HG03066 (cell line): ENCODE measurements around the gene HEY2.
A peak's percentile ranks its signal among the peaks of the same experiment; 100 is the strongest.
"Not testable (repeated sequence)": the region's sequence is repeated elsewhere in the genome, so short reads cannot be mapped to it uniquely, and the experiment has no call there.

Source experiments
- ATAC-seq: cut with Tn5 transposase; IDR thresholded peaks from one replicate; pipeline ENCODE4 v1.9.1; 2021; ENCODE audit warnings: low read depth; ENCODE audit not compliant: unreplicated experiment

HEY2 gene

GRCh38 chr6:125749173-125749864, at the start of gene HEY2:
Gene HEY2, plus strand, starts transcription at chr6:125749632. Its CDS starts 145 bp downstream, at chr6:125749777.
- peak; percentile 72 for ATAC-seq

- ATAC-seq, result no peak
These were observed 48.7 kb upstream of the HEY2 start for GRCh38 chr6:125700581-125701353.

- ATAC-seq, result no peak
These were observed 48.1 kb upstream of the HEY2 start for GRCh38 chr6:125701354-125701668.

- ATAC-seq, result not testable (repeated sequence)
These were observed 45.5 kb upstream of the HEY2 start for GRCh38 chr6:125703882-125704281.

GRCh38 chr6:125707615-125708243, 41.7 kb upstream of the HEY2 start:
- ATAC-seq, result no peak

- ATAC-seq, result no peak
These were observed 38.3 kb upstream of the HEY2 start for GRCh38 chr6:125711013-125711675.

GRCh38 chr6:125714441-125715090, 34.9 kb upstream of the HEY2 start:
- ATAC-seq, result peak; percentile 43

GRCh38 chr6:125717120-125717731, 32.2 kb upstream of the HEY2 start:
- peak; percentile 87 for ATAC-seq

GRCh38 chr6:125718109-125718508, 31.3 kb upstream of the HEY2 start:
- ATAC-seq, result no peak

- ATAC-seq, result no peak
These were observed 26.5 kb upstream of the HEY2 start for GRCh38 chr6:125722886-125723285.

GRCh38 chr6:125727216-125727615, 22.2 kb upstream of the HEY2 start:
- no peak for ATAC-seq

- no peak for ATAC-seq
These were observed 20.7 kb upstream of the HEY2 start for GRCh38 chr6:125728739-125729138.

GRCh38 chr6:125729983-125730382, 19.4 kb upstream of the HEY2 start:
- ATAC-seq, result no peak

- ATAC-seq, result no peak
These were observed 17.0 kb upstream of the HEY2 start for GRCh38 chr6:125732398-125732797.

- no peak for ATAC-seq
These were observed 15.7 kb upstream of the HEY2 start for GRCh38 chr6:125733516-125734300.

- no peak for ATAC-seq
These were observed 11.2 kb upstream of the HEY2 start for GRCh38 chr6:125738276-125738675.

- ATAC-seq, result no peak
These were observed 10.1 kb upstream of the HEY2 start for GRCh38 chr6:125739364-125739763.

GRCh38 chr6:125741336-125741735, 8.1 kb upstream of the HEY2 start:
- ATAC-seq, result no peak

- no peak for ATAC-seq
These were observed 7.4 kb upstream of the HEY2 start for GRCh38 chr6:125742024-125742423.
